HepG2 (cell line): ENCODE results near the gene DYSF. TPM values are rescaled to one million over a fixed set of nuclear protein-coding genes. Genes with fewer than 3 reads are reported as not detected.

Experiments used
- ATAC-seq: fragments of 200-7000 bp; cut with Tn5 transposase; 3 replicates; pipeline ENCODE4 v1.9.1; 2020; ENCODE audit warnings: mild to moderate bottlenecking, moderate library complexity
- BruUV-seq: library from RNA; stranded (reverse); fragments of 400-500 nt; replicated peaks from 2 replicates; lab custom pipeline; 2021; lab: Mats Ljungman, UMichigan
- CTCF ChIA-PET: fragments of 300-600 bp; formaldehyde crosslinking; extraction: SDS; loops from one replicate; lab custom pipeline; 2021; ENCODE audit warnings: low total read pairs, inconsistent platforms, low intra/inter-chr PET ratio; lab: Yijun Ruan, JAX
- POLR2A ChIA-PET: fragments of 350-600 bp; sonication (Branson Sonifier 250); formaldehyde crosslinking; loops from one replicate; lab custom pipeline; 2020; ENCODE audit warnings: antibody characterized with exemption, inconsistent platforms; lab: Yijun Ruan, JAX
- DNase-seq: peaks from one replicate; pipeline ENCODE4 v3.0.0-alpha.2; 2015; ENCODE audit warnings: low spot score
- FAIRE-seq: peaks from 3 replicates; lab custom pipeline; 2011; peaks lifted over from hg19 to GRCh38; lab: Jason Lieb, UNC
- H2AFZ ChIP-seq: one replicate; pipeline ENCODE4 v1.6.1; 2011; ENCODE audit warnings: low read length, inconsistent platforms
- H3K27ac ChIP-seq: fragments of 300-600 bp; 3 replicates; pipeline ENCODE4 v1.8.0; 2011; ENCODE audit warnings: mixed run types, mild to moderate bottlenecking, mixed read lengths, low read length, inconsistent platforms; ENCODE audit not compliant: insufficient read depth; ENCODE audit errors: extremely low read length
- H3K27me3 ChIP-seq, 2 experiments: fragments of 200-600 bp in 1 of 2; 2 replicates in 1 of 2; 3 replicates in 1 of 2; pipeline versions ENCODE4 v1.6.0 to v1.8.0; 2011; ENCODE audit warnings: low read length in 2 of 2, mild to moderate bottlenecking in 2 of 2, moderate library complexity in 2 of 2, inconsistent platforms in 1 of 2; ENCODE audit not compliant: insufficient read depth in 2 of 2, control insufficient read depth in 1 of 2
- H3K36me3 ChIP-seq, 2 experiments: fragments of 200-600 bp in 1 of 2; replicated peaks in 1 of 2; 2 replicates in 1 of 2; 3 replicates in 1 of 2; pipeline versions ENCODE4 v1.5.1 to v1.8.0; 2011; ENCODE audit warnings: low read length in 2 of 2, inconsistent platforms in 1 of 2; ENCODE audit not compliant: insufficient read depth in 2 of 2, control insufficient read depth in 1 of 2
- H3K4me1 ChIP-seq: 2 replicates; pipeline ENCODE4 v1.5.1; 2012; ENCODE audit warnings: low read length, inconsistent platforms; ENCODE audit not compliant: insufficient read depth
- H3K4me2 ChIP-seq: 2 replicates; pipeline ENCODE4 v1.6.0; 2011; ENCODE audit warnings: low read depth, low read length, inconsistent platforms
- H3K4me3 ChIP-seq, 3 experiments: fragments of 200-600 bp in 1 of 3; sonication (generic), shearing (Covaris generic) in 1 of 3; replicated peaks in 1 of 3; 2 replicates each; pipeline ENCODE4 v1.5.1; 2011 to 2016; ENCODE audit warnings: low read length in 3 of 3, inconsistent platforms in 2 of 3, low read depth in 2 of 3, mild to moderate bottlenecking in 2 of 3, control low read depth in 1 of 3, mixed read lengths in 1 of 3; ENCODE audit not compliant: insufficient read depth in 1 of 3
- H3K79me2 ChIP-seq: one replicate; pipeline ENCODE4 v1.6.1; 2011; ENCODE audit warnings: low read length, inconsistent platforms; ENCODE audit not compliant: insufficient read depth
- H3K9ac ChIP-seq: 2 replicates; pipeline ENCODE4 v1.6.0; 2011; ENCODE audit warnings: mild to moderate bottlenecking, low read depth, low read length, inconsistent platforms; ENCODE audit not compliant: insufficient read depth
- H3K9me3 ChIP-seq: 2 replicates; pipeline ENCODE4 v1.5.1; 2012; ENCODE audit warnings: mild to moderate bottlenecking, low read length
- H4K20me1 ChIP-seq: 2 replicates; pipeline ENCODE4 v1.6.0; 2011; ENCODE audit warnings: inconsistent platforms, mild to moderate bottlenecking, low read length, moderate library complexity; ENCODE audit not compliant: insufficient read depth
- IRF2 ChIP-seq: IDR thresholded peaks from 2 replicates; pipeline ENCODE4 v1.6.1; 2018; ENCODE audit warnings: missing genetic modification reagents, missing compliant biosample characterization
- REL ChIP-seq: sonication (generic); formaldehyde crosslinking; conservative IDR thresholded peaks from 2 replicates; pipeline ENCODE4 v1.8.0; 2022; ENCODE audit warnings: mild to moderate bottlenecking, missing genetic modification reagents, moderate library complexity
- ZNF713 ChIP-seq: sonication (generic); formaldehyde crosslinking; IDR thresholded peaks from 2 replicates; pipeline ENCODE4 v1.4.0; 2020; ENCODE audit warnings: mild to moderate bottlenecking, missing genetic modification reagents
- WGBS: methylation state at CpG from one replicate; pipeline ENCODE4 v1.1.6; 2017; ENCODE audit warnings: low lambda C conversion rate; 5-methylcytosine and 5-hydroxymethylcytosine counted together
- in situ Hi-C: cut with HindIII; loops from 2 replicates; pipeline ENCODE4 v1.10.0; 2017; ENCODE audit warnings: low pct_unique_long_range_greater_than_20kb; ENCODE audit not compliant: extremely low pct_ligation_motif_present
- intact Hi-C: fragments of 100-400 bp; cut with micrococcal nuclease; formaldehyde crosslinking; loops from one replicate; pipeline ENCODE4 v1.10.0; 2022; ENCODE audit not compliant: unreplicated experiment
- polyA plus RNA-seq, 8 experiments: library from polyadenylated mRNA; depleted of rRNA in 3 of 8; stranded (reverse) in 7 of 8; unstranded in 1 of 8; fragments of >200 nt; fragmentation: Illumina TruSeq in 4 of 8; extraction: Trizol in 4 of 8; gene quantifications; 2 replicates each; pipeline versions ENCODE4 v1.2.1 to v1.2.3, GENCODE V29; 2011 to 2016; ENCODE audit warnings: low read depth in 4 of 8, missing spikeins in 1 of 8, mixed read lengths in 1 of 8; ENCODE audit not compliant: insufficient read depth in 1 of 8
- total RNA-seq, 5 experiments: library from RNA; depleted of rRNA; stranded (reverse); fragments of >200 nt; fragmentation: Illumina TruSeq; extraction: Trizol; gene quantifications; 2 replicates each; pipeline ENCODE4 v1.2.3, GENCODE V29; 2016; ENCODE audit warnings: low read depth in 1 of 5
- TF ChIP-seq, protein P1 (sequence below): sonication (generic); formaldehyde crosslinking; IDR thresholded peaks from 2 replicates; pipeline ENCODE4 v1.8.0; 2022; ENCODE audit warnings: missing genetic modification reagents, low read depth, mild to moderate bottlenecking, borderline replicate concordance
- TF ChIP-seq, protein P2 (sequence below): sonication (generic); formaldehyde crosslinking; IDR thresholded peaks from 2 replicates; pipeline ENCODE4 v1.5.0; 2020; ENCODE audit warnings: missing genetic modification reagents

The DYSF gene
- total and polyA plus RNA-seq, 2 of the 13 experiments (the other 11 are each of a cell fraction or from before 2014, with no cell fraction given): 0.15 to 2.4 TPM

DNA sequence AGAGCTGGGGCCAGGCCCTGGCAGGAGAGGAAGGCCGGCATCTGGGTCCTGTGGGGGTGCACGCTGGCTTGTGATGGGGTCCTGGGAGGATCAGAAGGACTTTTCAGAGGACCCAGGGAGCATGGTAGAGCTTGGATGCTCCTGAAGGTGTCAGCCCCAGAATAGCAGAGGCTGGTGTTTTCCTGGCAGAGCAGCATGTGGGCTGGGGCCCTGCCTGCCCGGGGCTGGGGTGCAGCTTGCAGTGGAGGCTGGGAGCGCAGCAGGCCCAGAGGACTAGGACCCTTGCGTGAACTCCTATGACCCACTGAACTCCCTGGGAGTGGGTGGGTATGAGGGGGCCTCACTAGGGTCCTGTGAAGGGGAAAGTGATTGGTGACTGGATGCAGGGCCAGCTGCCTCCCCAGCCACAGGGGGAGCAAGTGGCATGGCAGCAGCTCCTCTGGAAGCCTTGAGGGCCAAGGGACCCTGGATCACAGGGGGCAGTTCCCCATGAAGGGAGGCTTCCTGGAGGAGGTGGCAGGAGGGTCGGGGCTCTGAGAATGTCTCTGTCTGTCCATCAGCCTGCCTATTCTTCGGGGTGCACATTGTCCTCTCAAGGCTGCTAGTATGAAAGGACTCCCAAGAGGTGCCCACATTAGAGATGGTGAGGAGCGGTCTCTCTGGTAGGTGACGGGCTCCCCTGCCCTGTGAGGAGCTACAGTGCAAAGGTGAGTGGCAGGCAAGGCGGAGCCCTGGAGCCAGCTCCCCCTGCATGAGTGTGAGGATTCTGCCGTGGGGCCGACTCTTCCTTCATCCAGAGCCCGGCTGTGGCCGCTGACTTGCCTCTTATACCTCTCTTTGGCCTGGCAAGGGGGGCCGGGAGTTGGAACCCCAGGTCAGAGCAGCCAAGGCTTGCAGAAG, 249.0 kb downstream of the DYSF start (continued):
- TF ChIP-seq, protein P1, sequence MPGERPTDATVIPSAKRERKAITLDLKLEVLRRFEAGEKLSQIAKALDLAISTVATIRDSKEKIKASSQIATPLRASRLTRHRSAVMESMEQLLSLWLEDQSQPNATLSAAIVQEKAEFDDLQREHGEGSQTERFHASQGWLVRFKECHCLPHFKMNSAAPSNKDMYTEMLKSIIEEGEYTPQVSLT: no peak

DNA sequence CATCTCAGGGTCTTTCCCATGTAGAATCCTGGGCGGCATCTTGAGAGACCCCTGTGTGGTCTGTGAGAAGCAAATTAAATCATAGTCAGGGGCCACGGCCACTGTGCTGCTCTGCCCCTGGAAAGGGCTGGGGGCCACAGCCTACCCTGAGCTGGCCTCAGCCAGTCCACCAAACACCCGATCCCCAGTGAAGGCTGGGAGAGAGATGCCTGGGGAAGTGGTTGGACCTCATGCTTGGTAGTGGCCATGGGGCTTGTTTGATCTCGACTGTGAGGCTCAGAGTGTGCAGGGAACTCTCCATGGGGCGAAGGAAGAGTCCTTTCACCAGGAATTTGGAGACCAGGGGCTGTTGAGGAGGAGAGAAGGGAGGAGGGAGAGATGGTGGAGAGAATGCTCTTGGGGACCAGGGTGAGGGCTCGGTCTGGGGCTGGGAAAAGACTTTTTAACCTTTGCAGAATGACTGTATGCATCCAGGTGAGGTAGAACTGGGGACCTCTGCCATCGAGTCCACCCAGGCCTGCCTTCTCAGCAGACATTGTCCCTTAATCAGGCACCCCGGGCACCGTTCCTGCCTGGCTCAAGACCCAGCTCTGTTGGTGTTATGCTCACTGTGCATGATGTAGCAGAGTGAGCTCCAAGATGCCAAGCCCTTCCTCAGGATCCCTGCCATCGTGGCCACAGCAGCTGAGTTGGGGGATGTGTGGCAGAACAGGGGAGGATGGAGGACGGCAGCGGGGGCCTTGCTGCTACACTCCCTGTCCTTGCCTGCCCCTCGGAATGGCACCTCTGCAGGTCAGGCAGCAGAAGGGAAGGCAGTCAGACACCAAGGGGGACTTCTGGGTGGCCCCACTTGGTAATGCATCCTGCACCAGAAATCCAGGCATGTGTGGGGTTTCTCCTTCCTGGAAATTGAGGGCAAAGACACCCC, 249.9 kb downstream of the DYSF start:
- in situ Hi-C loops: no loop called here
- intact Hi-C loops: no loop called here
- no peaks in the 10 kb centered on the region for H3K36me3 ChIP-seq
- TF ChIP-seq REL (CRISPR knock-in tag): no peak
- no peak for TF ChIP-seq IRF2 (CRISPR knock-in tag)
- TF ChIP-seq, protein P2, sequence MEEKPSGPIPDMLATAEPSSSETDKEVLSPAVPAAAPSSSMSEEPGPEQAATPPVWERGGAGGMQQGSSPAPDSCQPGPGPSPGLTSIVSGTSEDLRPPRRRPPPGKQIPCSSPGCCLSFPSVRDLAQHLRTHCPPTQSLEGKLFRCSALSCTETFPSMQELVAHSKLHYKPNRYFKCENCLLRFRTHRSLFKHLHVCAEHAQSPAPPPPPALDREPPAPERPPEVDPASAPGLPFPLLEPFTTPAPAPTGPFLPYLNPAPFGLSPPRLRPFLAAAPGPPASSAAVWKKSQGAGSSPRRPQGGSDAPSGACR: no peak
- TF ChIP-seq ZNF713 (CRISPR knock-in tag): no peak
- no peak overlapping the region for H2AFZ ChIP-seq
- H3K79me2 ChIP-seq: no peaks in the 10 kb centered on the region
- 25% methylated on average over 13 of the region's 13 CpGs for WGBS
- no peaks in the 10 kb centered on the region for H3K9me3 ChIP-seq
- no peak for DNase-seq
- ChIA-PET CTCF (no interaction called here), POLR2A (no interaction called here)
- peaks cover 5 to 22% of the 10 kb centered on the region in 2 experiments; a peak in 3 of 5 replicates for H3K27me3 ChIP-seq
- no peak overlapping the region for H3K4me3 ChIP-seq
- H3K4me2 ChIP-seq: no peak overlapping the region
- peaks cover 24% of the 10 kb centered on the region for H3K4me1 ChIP-seq
- H3K27ac ChIP-seq: no peak overlapping the region
- no TSS peak for BruUV-seq
- no peaks in the 10 kb centered on the region for H4K20me1 ChIP-seq
- FAIRE-seq: no peak
- no peak for ATAC-seq
- H3K9ac ChIP-seq: no peak overlapping the region
